ENCODE data around the gene ZBTB21. TPM values are rescaled to one million over a fixed set of nuclear protein-coding genes. Genes with fewer than 3 reads are reported as not detected.

The ZBTB21 gene
- total and polyA plus RNA-seq, 9 of the 15 experiments (the other 6 are each of a cell fraction or from before 2014, with no cell fraction given): 2.2 to 15.2 (median 8.7) TPM

GRCh38 chr21:41987310-41987709, 22.9 kb downstream of the ZBTB21 start:
- no peak for ATAC-seq
- ChIA-PET CTCF (ENCODE audit: low intra/inter-chr PET ratio) (no interaction called here), POLR2A (interaction anchor here (1.5 kb wide), 1 partner anchor 19 kb away, joined by 4 read pairs; no protein-coding TSS in a partner anchor)
- Histone ChIP-seq H3K9me3 (replicated peaks; ENCODE audit: control insufficient read depth, insufficient read depth, low read depth, low read length) (no peaks in the 10 kb centered on the region), H3K4me2 (ENCODE audit: insufficient read depth, low read length) (no peak overlapping the region), H3K27ac (ENCODE audit: extremely low read depth, low read depth, low read length) (no peak overlapping the region), H3K4me3 (no peak overlapping the region), H3K27me3 (ENCODE audit: control insufficient read depth in 2 of 2, insufficient read depth in 2 of 2, low read length in 2 of 2) (no peaks in the 10 kb centered on the region), H3K36me3 (ENCODE audit: control insufficient read depth, insufficient read depth, low read length) (peaks cover 20% of the 10 kb centered on the region; the same call in 2 of the 3 replicates), H4K20me1 (replicated peaks; ENCODE audit: control insufficient read depth, insufficient read depth, low read length) (no peaks in the 10 kb centered on the region), H3K9me1 (ENCODE audit: control insufficient read depth, insufficient read depth, low read length) (no peaks in the 10 kb centered on the region), H2AFZ (ENCODE audit: low read depth, low read length) (no peak overlapping the region), H3K79me2 (ENCODE audit: control insufficient read depth, insufficient read depth, low read length) (no peaks in the 10 kb centered on the region), H3K9ac (ENCODE audit: insufficient read depth in 1 of 2, low read depth in 2 of 2, low read length in 2 of 2) (no peak overlapping the region), H3K4me1 (replicated peaks in 1 of 2; ENCODE audit: control insufficient read depth in 2 of 2, insufficient read depth in 2 of 2, low read length in 2 of 2) (no peaks in the 10 kb centered on the region)
- in situ Hi-C loops (cut with MboI): no loop called here
- intact Hi-C loops (cut with micrococcal nuclease): no loop called here
- TF ChIP-seq MAFF (IDR thresholded peaks at IDR 0.05; ENCODE audit: low read length) (peak; percentile 70), MAFK (IDR thresholded peaks at IDR 0.05; ENCODE audit: low read length) (peak; percentile 75), ZNF316 (IDR thresholded peaks at IDR 0.05) (peak; percentile 89), MAFG (tag; conservative IDR thresholded peaks at IDR 0.05) (peak; percentile 59), C11orf30 (IDR thresholded peaks at IDR 0.05; ENCODE audit: low read depth) (peak; percentile 66; the same call in 1 of the 2 replicates), ZNF785 (CRISPR knock-in tag; IDR thresholded peaks at IDR 0.05) (no peak), NFRKB (IDR thresholded peaks at IDR 0.05; ENCODE audit: low read depth) (no peak), ELF2 (CRISPR knock-in tag; IDR thresholded peaks at IDR 0.05) (no peak)
- TF ChIP-seq, protein P1, sequence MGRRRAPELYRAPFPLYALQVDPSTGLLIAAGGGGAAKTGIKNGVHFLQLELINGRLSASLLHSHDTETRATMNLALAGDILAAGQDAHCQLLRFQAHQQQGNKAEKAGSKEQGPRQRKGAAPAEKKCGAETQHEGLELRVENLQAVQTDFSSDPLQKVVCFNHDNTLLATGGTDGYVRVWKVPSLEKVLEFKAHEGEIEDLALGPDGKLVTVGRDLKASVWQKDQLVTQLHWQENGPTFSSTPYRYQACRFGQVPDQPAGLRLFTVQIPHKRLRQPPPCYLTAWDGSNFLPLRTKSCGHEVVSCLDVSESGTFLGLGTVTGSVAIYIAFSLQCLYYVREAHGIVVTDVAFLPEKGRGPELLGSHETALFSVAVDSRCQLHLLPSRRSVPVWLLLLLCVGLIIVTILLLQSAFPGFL (CRISPR knock-in tag; IDR thresholded peaks at IDR 0.05): no peak
- no peak for DNase-seq (ENCODE audit: extremely low read depth in 1 of 4, low spot score in 3 of 4)
- no TSS peak for BruUV-seq (replicated peaks)
- FAIRE-seq: no peak
- WGBS (ENCODE audit: insufficient coverage, low coverage, missing lambda C conversion rate): 68% methylated on average over 3 of the region's 3 CpGs

Measured in K562 (cell line).